GM23338 (cell line): ENCODE data around the gene ANKRD17. TPM values are rescaled to one million over a fixed set of nuclear protein-coding genes. Genes with fewer than 3 reads are reported as not detected.

Experiments used
- ATAC-seq: fragments of 200-7000 bp; cut with Tn5 transposase; 3 replicates; pipeline ENCODE4 v1.9.1; 2020
- DNase-seq: peaks from one replicate; pipeline ENCODE4 v3.0.0-alpha.2; 2015; ENCODE audit warnings: low spot score
- H2AFZ ChIP-seq: fragments of 200-600 bp; sonication (generic); 2 replicates; pipeline ENCODE4 v1.8.0; 2016; ENCODE audit warnings: antibody characterized with exemption, mild to moderate bottlenecking, moderate library complexity
- H3F3A ChIP-seq: fragments of 200-600 bp; sonication (generic); replicated peaks from 2 replicates; pipeline ENCODE4 v1.8.0; 2017; ENCODE audit warnings: antibody characterized with exemption, mixed run types, low read depth
- H3K27ac ChIP-seq: fragments of 200-600 bp; sonication (generic); 2 replicates; pipeline ENCODE4 v1.6.1; 2016; ENCODE audit warnings: low read depth
- H3K27me3 ChIP-seq: fragments of 200-600 bp; sonication (generic); 2 replicates; pipeline ENCODE4 v1.8.0; 2016; ENCODE audit warnings: mild to moderate bottlenecking, mixed run types, moderate library complexity; ENCODE audit not compliant: insufficient read depth
- H3K36me3 ChIP-seq: fragments of 200-600 bp; sonication (generic); 2 replicates; pipeline ENCODE4 v1.8.0; 2016; ENCODE audit warnings: mild to moderate bottlenecking; ENCODE audit not compliant: insufficient read depth
- H3K4me1 ChIP-seq: fragments of 200-600 bp; sonication (generic); 2 replicates; pipeline ENCODE4 v1.8.0; 2016; ENCODE audit warnings: mild to moderate bottlenecking, moderate library complexity; ENCODE audit not compliant: insufficient read depth
- H3K4me2 ChIP-seq: fragments of 200-600 bp; sonication (generic); 2 replicates; pipeline ENCODE4 v1.7.1; 2017; ENCODE audit warnings: mixed run types
- H3K4me3 ChIP-seq: fragments of 200-600 bp; sonication (generic); 2 replicates; pipeline ENCODE4 v1.6.1; 2016; ENCODE audit warnings: mixed run types
- H3K79me2 ChIP-seq: fragments of 200-600 bp; sonication (generic); replicated peaks from 2 replicates; pipeline ENCODE4 v1.8.0; 2017; ENCODE audit warnings: mild to moderate bottlenecking; ENCODE audit not compliant: insufficient read depth
- H3K9me2 ChIP-seq: fragments of 200-600 bp; sonication (generic); 2 replicates; pipeline ENCODE4 v1.8.0; 2017; ENCODE audit not compliant: insufficient read depth
- H4K20me1 ChIP-seq: fragments of 200-600 bp; sonication (generic); replicated peaks from 2 replicates; pipeline ENCODE4 v1.8.0; 2017; ENCODE audit warnings: mild to moderate bottlenecking; ENCODE audit not compliant: insufficient read depth
- H3K27ac Mint-ChIP-seq: 2 replicates; pipeline ENCODE4 v1.8.0; 2020; ENCODE audit warnings: inconsistent platforms, mild to moderate bottlenecking, moderate library complexity, mixed read lengths
- H3K27me3 Mint-ChIP-seq: 3 replicates; pipeline ENCODE4 v1.8.0; 2022; ENCODE audit warnings: low read depth, mild to moderate bottlenecking, moderate library complexity, mixed read lengths, inconsistent platforms; ENCODE audit not compliant: insufficient read depth, poor library complexity
- H3K36me3 Mint-ChIP-seq: 3 replicates; pipeline ENCODE4 v1.8.0; 2021; ENCODE audit warnings: low read depth, mild to moderate bottlenecking, inconsistent platforms, moderate library complexity, mixed read lengths
- H3K4me1 Mint-ChIP-seq: 3 replicates; pipeline ENCODE4 v1.8.0; 2020; ENCODE audit warnings: mild to moderate bottlenecking, inconsistent platforms, mixed read lengths
- H3K4me3 Mint-ChIP-seq: 3 replicates; pipeline ENCODE4 v1.8.0; 2021; ENCODE audit warnings: moderate library complexity, mild to moderate bottlenecking, inconsistent platforms, mixed read lengths
- H3K9me3 Mint-ChIP-seq: 3 replicates; pipeline ENCODE4 v1.8.0; 2020; ENCODE audit warnings: moderate library complexity, mild to moderate bottlenecking, inconsistent platforms, mixed read lengths
- CREB1 ChIP-seq: fragments of 250-450 bp; sonication (Bioruptor Pico); IDR thresholded peaks from 2 replicates; pipeline ENCODE4 v1.5.0; 2020; ENCODE audit warnings: low read depth, mild to moderate bottlenecking, moderate library complexity
- CTCF ChIP-seq, 2 experiments: fragments of 200-600 bp in 1 of 2; sonication (generic) in 1 of 2; conservative IDR thresholded peaks; 2 replicates each; pipeline versions ENCODE4 v1.5.1 to v1.6.1; 2016 to 2017; ENCODE audit warnings: antibody characterized with exemption in 2 of 2, low read depth in 2 of 2, mild to moderate bottlenecking in 2 of 2, moderate library complexity in 1 of 2
- ETS1 ChIP-seq: IDR thresholded peaks from 2 replicates; pipeline ENCODE4 v1.6.1; 2016; ENCODE audit warnings: antibody characterized with exemption
- EZH2 ChIP-seq: fragments of 200-600 bp; sonication (generic); IDR thresholded peaks from one replicate; pipeline ENCODE4 v1.8.0; 2017; ENCODE audit warnings: antibody characterized with exemption, mild to moderate bottlenecking, low read depth; ENCODE audit not compliant: unreplicated experiment
- EZH2phosphoT487 ChIP-seq: fragments of 200-600 bp; sonication (generic); IDR thresholded peaks from one replicate; pipeline ENCODE4 v1.8.1; 2018; ENCODE audit warnings: antibody characterized with exemption; ENCODE audit not compliant: unreplicated experiment
- JUNB ChIP-seq: IDR thresholded peaks from one replicate; pipeline ENCODE4 v1.6.1; 2016; ENCODE audit warnings: antibody characterized with exemption; ENCODE audit not compliant: unreplicated experiment
- NANOG ChIP-seq: IDR thresholded peaks from 2 replicates; pipeline ENCODE4 v1.6.1; 2016; ENCODE audit warnings: antibody characterized with exemption, borderline replicate concordance
- POLR2AphosphoS5 ChIP-seq: IDR thresholded peaks from 2 replicates; pipeline ENCODE4 v1.6.1; 2016; ENCODE audit warnings: antibody characterized with exemption, low read depth
- STAT1 ChIP-seq: IDR thresholded peaks from one replicate; pipeline ENCODE4 v1.6.1; 2016; ENCODE audit warnings: antibody characterized with exemption; ENCODE audit not compliant: unreplicated experiment
- ZNF114 ChIP-seq: fragments of 250-450 bp; sonication (Bioruptor Pico); IDR thresholded peaks from 2 replicates; pipeline ENCODE4 v1.5.0; 2020; ENCODE audit warnings: mild to moderate bottlenecking, moderate library complexity
- ZNF331 ChIP-seq: fragments of 250-450 bp; sonication (Bioruptor Pico); IDR thresholded peaks from 2 replicates; pipeline ENCODE4 v1.5.0; 2020; ENCODE audit warnings: low read depth, mild to moderate bottlenecking, moderate library complexity
- polyA plus RNA-seq: library from polyadenylated mRNA; unstranded; fragments of >200 nt; fragmentation: Nextera tagmentation; extraction: Ambion mirVana; gene quantifications from 2 replicates; pipeline ENCODE4 v1.2.1, GENCODE V29; 2016
- total RNA-seq: library from RNA; depleted of rRNA; stranded (reverse); fragments of >200 nt; shearing (Covaris generic); gene quantifications from 2 replicates; pipeline ENCODE4 v1.2.3, GENCODE V29; 2014
- TF ChIP-seq, protein P1 (sequence below): fragments of 250-450 bp; sonication (Bioruptor Pico); IDR thresholded peaks from 2 replicates; pipeline ENCODE4 v1.5.0; 2020; ENCODE audit warnings: mild to moderate bottlenecking, moderate library complexity
- TF ChIP-seq, protein P2 (sequence below): IDR thresholded peaks from one replicate; pipeline ENCODE4 v1.6.1; 2018; ENCODE audit warnings: antibody characterized with exemption; ENCODE audit not compliant: unreplicated experiment

Gene ANKRD17
- total and polyA plus RNA-seq, 2 experiments from 2014 or later, result 41.9 to 85.3 TPM

GRCh38 chr4:73133784-73134183, 124.8 kb downstream of the ANKRD17 start:
- ATAC-seq (no peak), DNase-seq (no peak)
- Histone ChIP-seq H3K27me3 (no peaks in the 10 kb centered on the region), H4K20me1 (peaks cover 9% of the 10 kb centered on the region; the same call in 1 of the 2 replicates), H3K4me2 (no peak overlapping the region), H3K79me2 (peaks cover 20% of the 10 kb centered on the region), H3K9me2 (no peaks in the 10 kb centered on the region), H2AFZ (no peak overlapping the region), H3F3A (no peaks in the 10 kb centered on the region), H3K4me1 (no peaks in the 10 kb centered on the region; the same call in 1 of the 2 replicates), H3K27ac (no peak overlapping the region), H3K4me3 (no peak overlapping the region), H3K36me3 (peaks cover 35% of the 10 kb centered on the region)
- H3K27me3 Mint-ChIP-seq, result no peaks in the 10 kb centered on the region
- H3K9me3 Mint-ChIP-seq, result no peaks in the 10 kb centered on the region
- no peak overlapping the region for H3K27ac Mint-ChIP-seq
- H3K36me3 Mint-ChIP-seq, result peaks cover 54% of the 10 kb centered on the region
- TF ChIP-seq, protein P1, sequence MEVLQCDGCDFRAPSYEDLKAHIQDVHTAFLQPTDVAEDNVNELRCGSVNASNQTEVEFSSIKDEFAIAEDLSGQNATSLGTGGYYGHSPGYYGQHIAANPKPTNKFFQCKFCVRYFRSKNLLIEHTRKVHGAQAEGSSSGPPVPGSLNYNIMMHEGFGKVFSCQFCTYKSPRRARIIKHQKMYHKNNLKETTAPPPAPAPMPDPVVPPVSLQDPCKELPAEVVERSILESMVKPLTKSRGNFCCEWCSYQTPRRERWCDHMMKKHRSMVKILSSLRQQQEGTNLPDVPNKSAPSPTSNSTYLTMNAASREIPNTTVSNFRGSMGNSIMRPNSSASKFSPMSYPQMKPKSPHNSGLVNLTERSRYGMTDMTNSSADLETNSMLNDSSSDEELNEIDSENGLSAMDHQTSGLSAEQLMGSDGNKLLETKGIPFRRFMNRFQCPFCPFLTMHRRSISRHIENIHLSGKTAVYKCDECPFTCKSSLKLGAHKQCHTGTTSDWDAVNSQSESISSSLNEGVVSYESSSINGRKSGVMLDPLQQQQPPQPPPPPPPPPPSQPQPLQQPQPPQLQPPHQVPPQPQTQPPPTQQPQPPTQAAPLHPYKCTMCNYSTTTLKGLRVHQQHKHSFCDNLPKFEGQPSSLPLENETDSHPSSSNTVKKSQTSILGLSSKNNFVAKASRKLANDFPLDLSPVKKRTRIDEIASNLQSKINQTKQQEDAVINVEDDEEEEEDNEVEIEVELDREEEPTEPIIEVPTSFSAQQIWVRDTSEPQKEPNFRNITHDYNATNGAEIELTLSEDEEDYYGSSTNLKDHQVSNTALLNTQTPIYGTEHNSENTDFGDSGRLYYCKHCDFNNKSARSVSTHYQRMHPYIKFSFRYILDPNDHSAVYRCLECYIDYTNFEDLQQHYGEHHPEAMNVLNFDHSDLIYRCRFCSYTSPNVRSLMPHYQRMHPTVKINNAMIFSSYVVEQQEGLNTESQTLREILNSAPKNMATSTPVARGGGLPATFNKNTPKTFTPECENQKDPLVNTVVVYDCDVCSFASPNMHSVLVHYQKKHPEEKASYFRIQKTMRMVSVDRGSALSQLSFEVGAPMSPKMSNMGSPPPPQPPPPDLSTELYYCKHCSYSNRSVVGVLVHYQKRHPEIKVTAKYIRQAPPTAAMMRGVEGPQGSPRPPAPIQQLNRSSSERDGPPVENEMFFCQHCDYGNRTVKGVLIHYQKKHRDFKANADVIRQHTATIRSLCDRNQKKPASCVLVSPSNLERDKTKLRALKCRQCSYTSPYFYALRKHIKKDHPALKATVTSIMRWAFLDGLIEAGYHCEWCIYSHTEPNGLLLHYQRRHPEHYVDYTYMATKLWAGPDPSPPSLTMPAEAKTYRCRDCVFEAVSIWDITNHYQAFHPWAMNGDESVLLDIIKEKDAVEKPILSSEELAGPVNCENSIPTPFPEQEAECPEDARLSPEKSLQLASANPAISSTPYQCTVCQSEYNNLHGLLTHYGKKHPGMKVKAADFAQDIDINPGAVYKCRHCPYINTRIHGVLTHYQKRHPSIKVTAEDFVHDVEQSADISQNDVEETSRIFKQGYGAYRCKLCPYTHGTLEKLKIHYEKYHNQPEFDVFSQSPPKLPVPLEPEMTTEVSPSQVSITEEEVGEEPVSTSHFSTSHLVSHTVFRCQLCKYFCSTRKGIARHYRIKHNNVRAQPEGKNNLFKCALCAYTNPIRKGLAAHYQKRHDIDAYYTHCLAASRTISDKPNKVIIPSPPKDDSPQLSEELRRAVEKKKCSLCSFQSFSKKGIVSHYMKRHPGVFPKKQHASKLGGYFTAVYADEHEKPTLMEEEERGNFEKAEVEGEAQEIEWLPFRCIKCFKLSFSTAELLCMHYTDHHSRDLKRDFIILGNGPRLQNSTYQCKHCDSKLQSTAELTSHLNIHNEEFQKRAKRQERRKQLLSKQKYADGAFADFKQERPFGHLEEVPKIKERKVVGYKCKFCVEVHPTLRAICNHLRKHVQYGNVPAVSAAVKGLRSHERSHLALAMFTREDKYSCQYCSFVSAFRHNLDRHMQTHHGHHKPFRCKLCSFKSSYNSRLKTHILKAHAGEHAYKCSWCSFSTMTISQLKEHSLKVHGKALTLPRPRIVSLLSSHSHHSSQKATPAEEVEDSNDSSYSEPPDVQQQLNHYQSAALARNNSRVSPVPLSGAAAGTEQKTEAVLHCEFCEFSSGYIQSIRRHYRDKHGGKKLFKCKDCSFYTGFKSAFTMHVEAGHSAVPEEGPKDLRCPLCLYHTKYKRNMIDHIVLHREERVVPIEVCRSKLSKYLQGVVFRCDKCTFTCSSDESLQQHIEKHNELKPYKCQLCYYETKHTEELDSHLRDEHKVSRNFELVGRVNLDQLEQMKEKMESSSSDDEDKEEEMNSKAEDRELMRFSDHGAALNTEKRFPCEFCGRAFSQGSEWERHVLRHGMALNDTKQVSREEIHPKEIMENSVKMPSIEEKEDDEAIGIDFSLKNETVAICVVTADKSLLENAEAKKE (CRISPR knock-in tag), result no peak
- no peak for TF ChIP-seq JUNB
- TF ChIP-seq, protein P2, sequence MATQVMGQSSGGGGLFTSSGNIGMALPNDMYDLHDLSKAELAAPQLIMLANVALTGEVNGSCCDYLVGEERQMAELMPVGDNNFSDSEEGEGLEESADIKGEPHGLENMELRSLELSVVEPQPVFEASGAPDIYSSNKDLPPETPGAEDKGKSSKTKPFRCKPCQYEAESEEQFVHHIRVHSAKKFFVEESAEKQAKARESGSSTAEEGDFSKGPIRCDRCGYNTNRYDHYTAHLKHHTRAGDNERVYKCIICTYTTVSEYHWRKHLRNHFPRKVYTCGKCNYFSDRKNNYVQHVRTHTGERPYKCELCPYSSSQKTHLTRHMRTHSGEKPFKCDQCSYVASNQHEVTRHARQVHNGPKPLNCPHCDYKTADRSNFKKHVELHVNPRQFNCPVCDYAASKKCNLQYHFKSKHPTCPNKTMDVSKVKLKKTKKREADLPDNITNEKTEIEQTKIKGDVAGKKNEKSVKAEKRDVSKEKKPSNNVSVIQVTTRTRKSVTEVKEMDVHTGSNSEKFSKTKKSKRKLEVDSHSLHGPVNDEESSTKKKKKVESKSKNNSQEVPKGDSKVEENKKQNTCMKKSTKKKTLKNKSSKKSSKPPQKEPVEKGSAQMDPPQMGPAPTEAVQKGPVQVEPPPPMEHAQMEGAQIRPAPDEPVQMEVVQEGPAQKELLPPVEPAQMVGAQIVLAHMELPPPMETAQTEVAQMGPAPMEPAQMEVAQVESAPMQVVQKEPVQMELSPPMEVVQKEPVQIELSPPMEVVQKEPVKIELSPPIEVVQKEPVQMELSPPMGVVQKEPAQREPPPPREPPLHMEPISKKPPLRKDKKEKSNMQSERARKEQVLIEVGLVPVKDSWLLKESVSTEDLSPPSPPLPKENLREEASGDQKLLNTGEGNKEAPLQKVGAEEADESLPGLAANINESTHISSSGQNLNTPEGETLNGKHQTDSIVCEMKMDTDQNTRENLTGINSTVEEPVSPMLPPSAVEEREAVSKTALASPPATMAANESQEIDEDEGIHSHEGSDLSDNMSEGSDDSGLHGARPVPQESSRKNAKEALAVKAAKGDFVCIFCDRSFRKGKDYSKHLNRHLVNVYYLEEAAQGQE, result no peak
- TF ChIP-seq EZH2, result no peak
- TF ChIP-seq STAT1, result no peak
- TF ChIP-seq ZNF331 (CRISPR knock-in tag), result no peak
- no peak for TF ChIP-seq NANOG
- no peak for TF ChIP-seq POLR2AphosphoS5
- TF ChIP-seq CREB1 (CRISPR knock-in tag), result no peak
- no peak for TF ChIP-seq ZNF114
- no peak for TF ChIP-seq ETS1
- no peak for TF ChIP-seq EZH2phosphoT487
- TF ChIP-seq CTCF (conservative IDR thresholded peaks at IDR 0.05; ENCODE audit: low read depth in 2 of 2), result no peak
- H3K4me1 Mint-ChIP-seq, result peaks cover 3% of the 10 kb centered on the region; the same call in 2 of the 3 replicates
- no peak overlapping the region for H3K4me3 Mint-ChIP-seq
